HepG2 (cell line): ENCODE results near the gene NTM.

Experiments
- CTCF ChIP-seq: sonication (generic); formaldehyde crosslinking; IDR thresholded peaks from 2 replicates; pipeline ENCODE4 v1.5.0; 2020; ENCODE audit warnings: mild to moderate bottlenecking, missing genetic modification reagents, moderate library complexity
- FOXP4 ChIP-seq: sonication (generic); formaldehyde crosslinking; IDR thresholded peaks from 2 replicates; pipeline ENCODE4 v1.4.0; 2020; ENCODE audit warnings: missing genetic modification reagents
- MTA1 ChIP-seq: sonication (generic); formaldehyde crosslinking; IDR thresholded peaks from 2 replicates; pipeline ENCODE4 v1.4.0; 2020; ENCODE audit warnings: missing genetic modification reagents, mild to moderate bottlenecking, borderline replicate concordance
- NFE2L2 ChIP-seq: fragments of 150-350 bp; IDR thresholded peaks from 2 replicates; pipeline ENCODE4 v1.6.1; 2014; ENCODE audit warnings: low read length
- RBAK ChIP-seq: sonication (generic); formaldehyde crosslinking; IDR thresholded peaks from 2 replicates; pipeline ENCODE4 v1.5.1; 2020; ENCODE audit warnings: mild to moderate bottlenecking, missing genetic modification reagents
- RNF2 ChIP-seq: fragments of 450-650 bp; conservative IDR thresholded peaks from 2 replicates; pipeline ENCODE4 v1.6.1; 2016; ENCODE audit warnings: low read depth
- SRSF1 ChIP-seq: fragments of 200-400 bp; formaldehyde crosslinking; optimal IDR thresholded peaks from 2 replicates; pipeline ENCODE3; 2017; ENCODE audit warnings: mild to moderate bottlenecking, low read depth, low read length, moderate library complexity
- ZNF629 ChIP-seq: sonication (generic); formaldehyde crosslinking; conservative IDR thresholded peaks from 2 replicates; pipeline ENCODE4 v1.5.0; 2020; ENCODE audit warnings: missing genetic modification reagents
- ZNF879 ChIP-seq: sonication (generic); formaldehyde crosslinking; IDR thresholded peaks from 2 replicates; pipeline ENCODE4 v1.8.1; 2023; ENCODE audit warnings: missing genetic modification reagents
- ZSCAN25 ChIP-seq: sonication (generic); formaldehyde crosslinking; IDR thresholded peaks from 2 replicates; pipeline ENCODE4 v1.8.0; 2022; ENCODE audit warnings: mild to moderate bottlenecking, missing genetic modification reagents
- TF ChIP-seq, protein P1 (sequence below), 2 experiments: IDR thresholded peaks; 2 replicates each; pipeline ENCODE4 v1.6.1; 2011 to 2012; ENCODE audit warnings: low read length in 2 of 2, borderline replicate concordance in 1 of 2, low read depth in 1 of 2, mild to moderate bottlenecking in 1 of 2, moderate library complexity in 1 of 2

DNA sequence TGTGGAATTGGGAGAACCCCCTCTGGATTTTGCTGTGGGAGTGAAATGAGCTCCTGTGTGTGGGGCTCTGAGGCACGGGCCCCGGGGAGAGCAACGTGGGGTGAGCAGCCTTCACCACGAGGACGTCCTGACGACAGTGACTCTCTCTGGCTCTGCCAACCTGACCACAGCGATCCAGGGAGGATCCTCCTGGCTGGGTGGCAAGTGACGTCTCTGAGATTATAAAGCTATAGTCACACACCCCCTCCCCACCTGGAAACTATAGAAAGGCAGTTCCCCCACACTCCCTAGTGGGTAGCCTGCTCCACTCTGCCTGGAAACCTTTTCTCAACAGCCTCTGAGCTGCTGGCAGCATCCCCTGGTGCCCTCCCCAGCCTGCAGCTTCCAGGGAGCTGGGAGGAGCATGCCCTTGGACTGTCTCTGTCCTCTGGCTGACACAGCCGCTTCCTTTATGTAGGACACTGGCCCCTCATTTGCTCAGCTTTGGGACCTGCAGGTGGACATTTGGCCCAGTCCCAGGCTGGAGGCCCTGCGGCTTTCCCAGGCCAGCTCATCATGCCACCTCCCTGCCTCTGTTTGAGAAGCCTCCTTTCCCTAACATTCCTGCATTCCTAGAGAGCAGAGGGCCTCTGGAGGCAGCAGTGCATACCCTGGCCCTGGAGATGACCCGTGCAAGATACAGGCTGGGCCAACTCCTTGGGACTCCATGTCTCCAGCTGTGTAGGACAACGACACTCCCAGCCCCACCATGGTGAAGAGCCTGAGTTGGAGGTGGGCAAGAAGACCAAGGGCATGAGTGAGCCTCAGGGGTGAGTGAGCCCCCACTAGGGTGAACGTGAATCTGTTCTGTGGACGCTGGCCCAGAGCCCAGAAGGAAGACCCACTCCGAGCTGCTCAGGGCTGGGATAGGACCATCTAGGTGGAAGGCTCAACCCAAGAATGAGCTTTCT, 314.0 kb downstream of the NTM start:
- no peak for TF ChIP-seq CTCF
- TF ChIP-seq MTA1 = no peak
- TF ChIP-seq RNF2 = no peak
- TF ChIP-seq, protein P1, sequence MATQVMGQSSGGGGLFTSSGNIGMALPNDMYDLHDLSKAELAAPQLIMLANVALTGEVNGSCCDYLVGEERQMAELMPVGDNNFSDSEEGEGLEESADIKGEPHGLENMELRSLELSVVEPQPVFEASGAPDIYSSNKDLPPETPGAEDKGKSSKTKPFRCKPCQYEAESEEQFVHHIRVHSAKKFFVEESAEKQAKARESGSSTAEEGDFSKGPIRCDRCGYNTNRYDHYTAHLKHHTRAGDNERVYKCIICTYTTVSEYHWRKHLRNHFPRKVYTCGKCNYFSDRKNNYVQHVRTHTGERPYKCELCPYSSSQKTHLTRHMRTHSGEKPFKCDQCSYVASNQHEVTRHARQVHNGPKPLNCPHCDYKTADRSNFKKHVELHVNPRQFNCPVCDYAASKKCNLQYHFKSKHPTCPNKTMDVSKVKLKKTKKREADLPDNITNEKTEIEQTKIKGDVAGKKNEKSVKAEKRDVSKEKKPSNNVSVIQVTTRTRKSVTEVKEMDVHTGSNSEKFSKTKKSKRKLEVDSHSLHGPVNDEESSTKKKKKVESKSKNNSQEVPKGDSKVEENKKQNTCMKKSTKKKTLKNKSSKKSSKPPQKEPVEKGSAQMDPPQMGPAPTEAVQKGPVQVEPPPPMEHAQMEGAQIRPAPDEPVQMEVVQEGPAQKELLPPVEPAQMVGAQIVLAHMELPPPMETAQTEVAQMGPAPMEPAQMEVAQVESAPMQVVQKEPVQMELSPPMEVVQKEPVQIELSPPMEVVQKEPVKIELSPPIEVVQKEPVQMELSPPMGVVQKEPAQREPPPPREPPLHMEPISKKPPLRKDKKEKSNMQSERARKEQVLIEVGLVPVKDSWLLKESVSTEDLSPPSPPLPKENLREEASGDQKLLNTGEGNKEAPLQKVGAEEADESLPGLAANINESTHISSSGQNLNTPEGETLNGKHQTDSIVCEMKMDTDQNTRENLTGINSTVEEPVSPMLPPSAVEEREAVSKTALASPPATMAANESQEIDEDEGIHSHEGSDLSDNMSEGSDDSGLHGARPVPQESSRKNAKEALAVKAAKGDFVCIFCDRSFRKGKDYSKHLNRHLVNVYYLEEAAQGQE (IDR thresholded peaks at IDR 0.05; ENCODE audit: borderline replicate concordance in 1 of 2, low read depth in 1 of 2, low read length in 2 of 2) = no peak
- TF ChIP-seq FOXP4 (CRISPR knock-in tag) = no peak
- TF ChIP-seq RBAK (CRISPR knock-in tag) = no peak
- no peak for TF ChIP-seq ZNF879 (CRISPR knock-in tag)
- TF ChIP-seq SRSF1 = no peak
- TF ChIP-seq ZNF629 = no peak
- TF ChIP-seq ZSCAN25 (CRISPR knock-in tag) = no peak
- TF ChIP-seq NFE2L2 = no peak
